GM12878 (cell line): ENCODE measurements around the gene ELN. TPM values are rescaled to one million over a fixed set of nuclear protein-coding genes. Genes with fewer than 3 reads are reported as not detected.
A peak's percentile ranks its signal among the peaks of the same experiment; 100 is the strongest.

Experiments used
- BACH1 ChIP-seq: fragments of 450-650 bp; IDR thresholded peaks from 2 replicates; pipeline ENCODE4 v1.6.1; 2017; ENCODE audit warnings: mild to moderate bottlenecking, borderline replicate concordance
- BCL11A ChIP-seq: IDR thresholded peaks from 2 replicates; pipeline ENCODE4 v1.6.1; 2011; ENCODE audit warnings: low read depth, low read length
- EED ChIP-seq: sonication (generic); IDR thresholded peaks from 2 replicates; pipeline ENCODE4 v1.6.1; 2016; ENCODE audit warnings: antibody characterized with exemption, low read depth
- EP300 ChIP-seq, 2 experiments: fragments of 150-350 bp in 1 of 2; IDR thresholded peaks; 2 replicates each; pipeline ENCODE4 v1.6.1; 2011 to 2012; ENCODE audit warnings: low read depth in 2 of 2, low read length in 2 of 2, borderline replicate concordance in 1 of 2, improper control_type of control experiment in 1 of 2, inconsistent platforms in 1 of 2; ENCODE audit not compliant: control insufficient read depth in 1 of 2
- EZH2 ChIP-seq: IDR thresholded peaks from 2 replicates; pipeline ENCODE4 v1.6.1; 2012; ENCODE audit warnings: low read depth, mild to moderate bottlenecking, control low read depth, inconsistent platforms, low read length, borderline replicate concordance; ENCODE audit not compliant: control insufficient read depth
- IKZF2 ChIP-seq, 2 experiments: fragments of 450-650 bp; IDR thresholded peaks; 2 replicates each; pipeline ENCODE4 v1.6.1; 2017; ENCODE audit warnings: mild to moderate bottlenecking in 2 of 2, moderate library complexity in 2 of 2
- MXI1 ChIP-seq: fragments of 150-350 bp; IDR thresholded peaks from 2 replicates; pipeline ENCODE4 v1.6.1; 2011; ENCODE audit warnings: low read depth, mild to moderate bottlenecking, inconsistent platforms, low read length, improper control_type of control experiment
- POLR2A ChIP-seq: IDR thresholded peaks from 2 replicates; pipeline ENCODE4 v1.6.1; 2011; ENCODE audit warnings: low read depth, mild to moderate bottlenecking, low read length
- SIN3A ChIP-seq: IDR thresholded peaks from 2 replicates; pipeline ENCODE4 v1.6.1; 2012; ENCODE audit warnings: low read depth, low read length, improper control_type of control experiment
- TAF1 ChIP-seq: IDR thresholded peaks from 2 replicates; pipeline ENCODE4 v1.6.1; 2011; ENCODE audit warnings: mild to moderate bottlenecking, low read depth, low read length, borderline replicate concordance
- polyA plus RNA-seq, 11 experiments: library from polyadenylated mRNA; depleted of rRNA in 4 of 11; unstranded in 6 of 11; stranded (reverse) in 5 of 11; fragments of >200 nt; fragmentation: Nextera tagmentation in 4 of 11; fragmentation: Illumina TruSeq in 1 of 11; extraction: Ambion mirVana in 4 of 11; extraction: Trizol in 1 of 11; gene quantifications; 1 replicate in 1 of 11; 2 replicates in 10 of 11; pipeline versions ENCODE4 v1.2.1 to v1.2.3, GENCODE V29; 2011 to 2016; ENCODE audit warnings: inconsistent platforms in 2 of 11, missing spikeins in 2 of 11, low read depth in 1 of 11
- total RNA-seq, 4 experiments: library from RNA; depleted of rRNA in 3 of 4; stranded (reverse); fragments of >200 nt in 3 of 4; fragmentation: Illumina TruSeq in 1 of 4; extraction: Trizol in 1 of 4; gene quantifications; 2 replicates each; pipeline versions ENCODE4 v1.2.1 to v1.2.3, GENCODE V29; 2013 to 2021
- TF ChIP-seq, protein P1 (sequence below): IDR thresholded peaks from 2 replicates; pipeline ENCODE4 v1.6.1; 2011; ENCODE audit warnings: borderline replicate concordance, low read depth, mild to moderate bottlenecking, moderate library complexity, low read length; ENCODE audit not compliant: insufficient read depth, poor library complexity, severe bottlenecking
- TF ChIP-seq, protein P2 (sequence below): fragments of 450-650 bp; IDR thresholded peaks from 2 replicates; pipeline ENCODE4 v1.6.1; 2016; ENCODE audit warnings: mild to moderate bottlenecking, moderate library complexity, borderline replicate concordance
- TF ChIP-seq, protein P3 (sequence below): fragments of 450-650 bp; IDR thresholded peaks from 2 replicates; pipeline ENCODE4 v1.6.1; 2018; ENCODE audit warnings: borderline replicate concordance, mild to moderate bottlenecking; ENCODE audit not compliant: partially characterized antibody

ELN gene
- total and polyA plus RNA-seq, 10 of the 15 experiments (the other 5 are each of a cell fraction or from before 2014, with no cell fraction given), result 0.08 to 0.27 (median 0.23) TPM; not detected in 7

DNA sequence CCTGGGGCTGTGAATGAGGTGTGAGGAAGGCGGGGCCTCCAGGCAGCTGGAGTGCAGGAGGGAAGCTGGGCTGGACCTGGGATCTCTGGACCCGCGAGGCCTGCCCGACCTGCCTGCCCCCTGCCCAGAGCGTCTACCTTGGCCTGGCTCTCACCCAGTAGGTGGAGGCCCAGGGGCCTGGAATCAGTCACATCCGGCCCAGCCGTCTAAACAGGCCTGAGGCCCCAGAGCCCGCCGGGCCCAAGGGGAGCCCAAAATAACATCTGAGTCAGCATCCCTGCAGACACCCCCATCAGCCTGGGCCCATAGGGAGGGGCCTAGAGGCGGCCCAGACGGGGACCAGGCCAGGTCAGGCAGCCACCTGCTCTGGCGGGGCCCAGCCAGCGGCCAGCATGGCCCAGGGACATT lies 15.1 kb upstream of the ELN start (continued):
- TF ChIP-seq, protein P1, sequence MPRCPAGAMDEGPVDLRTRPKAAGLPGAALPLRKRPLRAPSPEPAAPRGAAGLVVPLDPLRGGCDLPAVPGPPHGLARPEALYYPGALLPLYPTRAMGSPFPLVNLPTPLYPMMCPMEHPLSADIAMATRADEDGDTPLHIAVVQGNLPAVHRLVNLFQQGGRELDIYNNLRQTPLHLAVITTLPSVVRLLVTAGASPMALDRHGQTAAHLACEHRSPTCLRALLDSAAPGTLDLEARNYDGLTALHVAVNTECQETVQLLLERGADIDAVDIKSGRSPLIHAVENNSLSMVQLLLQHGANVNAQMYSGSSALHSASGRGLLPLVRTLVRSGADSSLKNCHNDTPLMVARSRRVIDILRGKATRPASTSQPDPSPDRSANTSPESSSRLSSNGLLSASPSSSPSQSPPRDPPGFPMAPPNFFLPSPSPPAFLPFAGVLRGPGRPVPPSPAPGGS, result peak; percentile 45
- TF ChIP-seq EZH2 (no peak), BCL11A (0 out of 2 replicates have a peak, but pooled peaks have one; percentile 27), BACH1 (no peak), TAF1 (no peak), POLR2A (peak; percentile 80), SIN3A (no peak), EP300 (IDR thresholded peaks at IDR 0.05; ENCODE audit: borderline replicate concordance in 1 of 2, control insufficient read depth in 1 of 2, low read depth in 2 of 2, low read length in 2 of 2) (no peak), IKZF2 (IDR thresholded peaks at IDR 0.05) (no peak; a peak in 1 of 4 replicates), MXI1 (no peak), EED (0 out of 2 replicates have a peak, but pooled peaks have one; percentile 52)
- TF ChIP-seq, protein P2, sequence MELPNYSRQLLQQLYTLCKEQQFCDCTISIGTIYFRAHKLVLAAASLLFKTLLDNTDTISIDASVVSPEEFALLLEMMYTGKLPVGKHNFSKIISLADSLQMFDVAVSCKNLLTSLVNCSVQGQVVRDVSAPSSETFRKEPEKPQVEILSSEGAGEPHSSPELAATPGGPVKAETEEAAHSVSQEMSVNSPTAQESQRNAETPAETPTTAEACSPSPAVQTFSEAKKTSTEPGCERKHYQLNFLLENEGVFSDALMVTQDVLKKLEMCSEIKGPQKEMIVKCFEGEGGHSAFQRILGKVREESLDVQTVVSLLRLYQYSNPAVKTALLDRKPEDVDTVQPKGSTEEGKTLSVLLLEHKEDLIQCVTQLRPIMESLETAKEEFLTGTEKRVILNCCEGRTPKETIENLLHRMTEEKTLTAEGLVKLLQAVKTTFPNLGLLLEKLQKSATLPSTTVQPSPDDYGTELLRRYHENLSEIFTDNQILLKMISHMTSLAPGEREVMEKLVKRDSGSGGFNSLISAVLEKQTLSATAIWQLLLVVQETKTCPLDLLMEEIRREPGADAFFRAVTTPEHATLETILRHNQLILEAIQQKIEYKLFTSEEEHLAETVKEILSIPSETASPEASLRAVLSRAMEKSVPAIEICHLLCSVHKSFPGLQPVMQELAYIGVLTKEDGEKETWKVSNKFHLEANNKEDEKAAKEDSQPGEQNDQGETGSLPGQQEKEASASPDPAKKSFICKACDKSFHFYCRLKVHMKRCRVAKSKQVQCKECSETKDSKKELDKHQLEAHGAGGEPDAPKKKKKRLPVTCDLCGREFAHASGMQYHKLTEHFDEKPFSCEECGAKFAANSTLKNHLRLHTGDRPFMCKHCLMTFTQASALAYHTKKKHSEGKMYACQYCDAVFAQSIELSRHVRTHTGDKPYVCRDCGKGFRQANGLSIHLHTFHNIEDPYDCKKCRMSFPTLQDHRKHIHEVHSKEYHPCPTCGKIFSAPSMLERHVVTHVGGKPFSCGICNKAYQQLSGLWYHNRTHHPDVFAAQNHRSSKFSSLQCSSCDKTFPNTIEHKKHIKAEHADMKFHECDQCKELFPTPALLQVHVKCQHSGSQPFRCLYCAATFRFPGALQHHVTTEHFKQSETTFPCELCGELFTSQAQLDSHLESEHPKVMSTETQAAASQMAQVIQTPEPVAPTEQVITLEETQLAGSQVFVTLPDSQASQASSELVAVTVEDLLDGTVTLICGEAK, result no peak
- TF ChIP-seq, protein P3, sequence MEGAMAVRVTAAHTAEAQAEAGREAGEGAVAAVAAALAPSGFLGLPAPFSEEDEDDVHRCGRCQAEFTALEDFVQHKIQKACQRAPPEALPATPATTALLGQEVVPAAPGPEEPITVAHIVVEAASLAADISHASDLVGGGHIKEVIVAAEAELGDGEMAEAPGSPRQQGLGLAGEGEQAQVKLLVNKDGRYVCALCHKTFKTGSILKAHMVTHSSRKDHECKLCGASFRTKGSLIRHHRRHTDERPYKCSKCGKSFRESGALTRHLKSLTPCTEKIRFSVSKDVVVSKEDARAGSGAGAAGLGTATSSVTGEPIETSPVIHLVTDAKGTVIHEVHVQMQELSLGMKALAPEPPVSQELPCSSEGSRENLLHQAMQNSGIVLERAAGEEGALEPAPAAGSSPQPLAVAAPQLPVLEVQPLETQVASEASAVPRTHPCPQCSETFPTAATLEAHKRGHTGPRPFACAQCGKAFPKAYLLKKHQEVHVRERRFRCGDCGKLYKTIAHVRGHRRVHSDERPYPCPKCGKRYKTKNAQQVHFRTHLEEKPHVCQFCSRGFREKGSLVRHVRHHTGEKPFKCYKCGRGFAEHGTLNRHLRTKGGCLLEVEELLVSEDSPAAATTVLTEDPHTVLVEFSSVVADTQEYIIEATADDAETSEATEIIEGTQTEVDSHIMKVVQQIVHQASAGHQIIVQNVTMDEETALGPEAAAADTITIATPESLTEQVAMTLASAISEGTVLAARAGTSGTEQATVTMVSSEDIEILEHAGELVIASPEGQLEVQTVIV, result no peak
